ENCODE measurements around the gene ARL14EP.

ARL14EP gene

DNA sequence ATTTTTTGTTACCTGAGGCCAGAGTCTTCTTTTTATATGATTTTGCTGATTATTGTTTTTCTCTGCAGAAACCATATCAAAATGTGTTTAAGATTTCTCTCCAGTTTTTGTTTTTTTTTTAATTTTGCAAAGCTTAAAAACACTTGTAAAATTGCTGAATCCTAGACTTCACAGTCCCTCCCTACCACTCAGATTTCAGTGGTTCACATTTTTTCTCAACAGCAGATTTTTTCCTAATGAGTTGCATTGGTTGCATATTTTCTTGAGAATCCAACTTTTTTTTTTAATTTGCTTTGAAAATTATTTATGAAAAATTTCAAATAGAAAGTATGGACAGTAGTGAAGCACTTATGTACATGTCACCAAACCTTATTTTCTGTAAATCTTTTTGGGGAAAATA is 5.8 kb downstream of the ARL14EP start:
- DNase-seq: no peak

DNA sequence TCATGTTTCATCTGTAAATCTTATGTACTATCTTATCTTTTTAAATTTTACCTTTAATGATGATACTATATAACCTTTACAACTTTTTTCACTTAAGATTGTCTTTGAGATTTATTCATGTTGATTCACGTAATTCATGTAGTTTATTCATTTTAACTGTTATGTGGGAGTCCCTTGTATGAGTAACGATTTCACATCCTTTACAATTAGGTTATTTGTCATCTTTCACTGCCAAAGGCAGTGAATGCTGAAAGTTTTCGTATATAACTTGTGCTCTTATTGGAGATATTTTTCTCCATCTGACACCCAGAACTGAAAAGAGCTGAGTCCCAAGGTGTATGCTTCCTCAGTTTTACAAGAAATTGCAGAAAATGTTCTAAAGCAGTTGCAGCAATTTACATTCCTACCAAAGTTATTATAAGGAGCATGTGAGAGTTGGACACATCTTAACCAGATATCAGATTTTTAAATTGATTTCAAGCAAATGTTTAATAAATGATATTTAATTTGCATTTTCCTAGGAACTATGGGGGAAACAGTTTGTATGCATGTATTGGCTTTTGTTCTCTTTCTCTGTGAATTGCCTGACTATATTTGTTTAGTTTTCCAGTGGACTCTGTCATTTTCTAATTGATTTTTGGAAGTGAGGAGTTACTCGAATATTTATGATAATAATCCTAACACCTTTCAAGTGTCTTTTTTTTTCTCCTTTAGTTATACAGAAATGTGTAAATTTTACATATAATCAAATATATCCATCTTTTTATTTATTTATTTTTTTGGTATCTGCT is 6.4 kb downstream of the ARL14EP start:
- no peak for DNase-seq

DNA sequence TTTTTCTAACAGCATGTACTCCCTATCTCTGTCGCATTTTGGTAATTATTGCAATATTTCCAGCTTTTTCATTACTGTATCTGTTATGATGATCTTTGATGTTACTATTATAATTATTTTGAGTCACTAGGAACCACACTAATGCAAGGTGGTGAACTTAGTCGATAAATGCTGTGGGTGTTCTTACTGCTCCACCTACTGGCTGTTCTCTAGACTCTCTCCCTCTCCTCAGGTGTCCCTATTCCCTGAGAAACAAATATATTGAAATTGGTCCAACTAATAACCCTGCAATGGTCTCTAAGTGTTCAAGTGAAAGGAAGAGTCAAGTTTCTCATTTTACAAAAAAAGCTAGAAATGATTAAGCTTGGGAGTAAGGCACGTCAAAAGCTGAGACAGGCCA is 10.5 kb downstream of the ARL14EP start:
- no peak for DNase-seq

DNA sequence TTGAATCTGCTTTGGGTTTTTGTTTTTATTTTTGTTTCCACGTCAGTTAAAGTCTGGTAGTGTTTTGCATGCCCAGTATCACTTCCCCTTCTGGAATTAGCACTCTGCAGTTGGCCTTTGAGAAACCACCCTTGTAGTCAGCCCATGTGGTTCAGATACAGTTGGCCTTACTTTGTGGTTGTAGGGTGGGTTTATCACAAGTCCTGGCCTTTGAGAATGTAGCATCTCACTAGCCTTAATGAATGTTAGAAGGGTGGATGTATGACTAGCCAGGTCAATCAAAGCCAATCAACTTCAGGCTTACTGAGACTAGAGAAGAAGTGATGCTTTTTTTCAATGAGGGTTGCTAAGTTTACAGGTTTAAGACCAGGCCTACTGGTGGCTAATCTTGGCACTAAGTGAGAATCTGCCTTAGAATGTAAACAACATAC is 19.8 kb downstream of the ARL14EP start:
- no peak for DNase-seq

DNA sequence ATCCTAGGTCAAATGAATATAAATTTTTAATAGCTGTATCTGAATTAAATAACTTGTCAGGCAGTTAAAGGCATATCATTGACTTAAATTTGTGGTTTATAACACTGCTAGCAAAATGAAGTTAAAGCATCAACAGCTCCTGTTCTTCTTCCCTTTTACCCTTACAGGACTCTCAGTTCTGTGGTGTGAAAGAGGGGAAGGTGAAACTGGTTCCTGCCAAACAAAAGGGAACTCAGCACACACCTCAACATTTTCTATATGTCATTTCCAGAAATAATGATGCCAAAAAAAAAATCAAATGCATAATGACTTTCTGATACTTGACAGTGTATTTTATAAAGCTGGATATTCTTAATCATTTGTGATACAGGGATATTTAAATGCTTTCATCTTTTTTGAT is 21.2 kb downstream of the ARL14EP start:
- DNase-seq: no peak

DNA sequence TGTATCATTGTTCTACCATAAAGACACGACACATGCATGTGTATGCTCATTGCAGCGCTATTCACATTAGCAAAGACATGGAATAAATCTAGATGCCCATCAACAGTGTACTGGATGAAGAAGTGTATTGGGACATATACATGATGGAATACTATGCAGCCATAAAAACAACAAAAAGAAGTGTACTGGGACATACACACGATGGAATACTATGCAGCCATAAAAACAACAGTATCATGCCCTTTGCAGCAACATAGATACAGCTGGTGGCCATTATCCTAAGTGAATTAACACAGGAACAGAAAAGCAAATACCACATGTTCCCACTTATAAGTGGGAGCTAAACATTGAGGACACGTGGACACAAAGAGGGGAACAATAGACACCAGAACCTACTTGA is 22.7 kb downstream of the ARL14EP start:
- DNase-seq: no peak

DNA sequence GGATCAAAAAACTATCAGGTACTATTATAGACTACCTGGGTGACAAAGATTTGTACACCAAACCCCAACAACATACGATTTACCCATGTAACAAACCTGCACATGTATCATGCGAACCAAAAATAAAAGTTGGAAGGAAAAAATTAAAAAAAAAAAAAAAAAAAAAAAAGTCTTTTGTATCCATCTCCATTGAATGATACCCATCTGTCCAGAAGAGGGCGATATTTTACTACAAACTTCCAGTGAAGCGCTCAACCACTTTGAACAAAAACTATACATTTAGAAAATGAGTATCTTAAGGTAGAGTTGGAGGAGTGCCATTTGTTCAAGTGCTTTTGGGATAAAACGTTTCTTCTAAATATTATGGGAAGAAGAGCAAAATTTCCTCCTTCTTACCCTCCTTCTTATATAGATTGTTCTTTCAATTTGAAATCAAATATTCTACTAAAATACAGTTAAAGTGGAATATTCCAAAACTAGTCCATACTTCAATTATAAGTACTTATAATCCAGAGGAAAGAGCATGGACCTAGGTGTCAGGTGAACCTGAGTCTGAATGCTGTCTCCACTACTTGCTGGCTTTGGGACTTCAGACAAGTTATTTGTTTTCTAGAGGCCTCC is 23.3 kb downstream of the ARL14EP start:
- peak; percentile 71 for DNase-seq

DNA sequence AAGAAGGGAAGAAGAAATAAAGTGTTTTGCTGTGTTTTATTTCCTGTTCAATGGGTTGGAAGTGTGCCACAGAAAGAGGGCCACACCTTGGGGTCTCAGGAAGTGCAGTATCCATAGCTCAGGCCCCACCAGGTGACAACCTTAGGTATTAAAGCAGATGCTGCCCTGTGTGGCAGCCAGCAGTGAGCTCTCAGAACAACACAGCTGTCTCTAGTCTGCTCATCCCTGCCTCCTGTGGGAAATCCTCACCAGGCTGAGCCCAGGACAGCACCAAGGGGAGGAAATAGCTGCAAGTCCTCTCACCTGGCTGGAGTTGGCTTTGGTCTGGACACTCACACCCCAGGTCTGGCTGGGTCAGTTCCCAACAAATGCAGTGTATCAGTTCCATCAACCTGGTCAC is 25.1 kb downstream of the ARL14EP start:
- DNase-seq: no peak

DNA sequence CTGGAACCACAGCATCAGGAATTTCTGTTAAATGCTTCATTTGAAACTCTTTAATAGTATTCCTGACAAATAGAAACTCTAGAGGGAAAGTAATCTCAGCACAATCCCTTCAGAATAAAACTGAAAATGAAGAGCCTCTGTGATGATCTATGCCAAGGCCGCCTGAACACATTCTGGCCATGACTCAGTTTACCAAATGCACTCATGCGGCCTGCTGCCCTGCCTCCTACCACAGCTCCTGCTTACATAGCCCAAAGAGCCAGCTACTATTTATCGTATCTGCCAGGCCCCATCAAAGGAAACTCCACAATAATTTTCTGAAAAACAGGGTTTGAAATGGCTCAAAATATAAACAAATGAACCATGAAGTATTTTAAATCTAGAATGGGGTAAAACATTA is 27.0 kb downstream of the ARL14EP start:
- no peak for DNase-seq

DNA sequence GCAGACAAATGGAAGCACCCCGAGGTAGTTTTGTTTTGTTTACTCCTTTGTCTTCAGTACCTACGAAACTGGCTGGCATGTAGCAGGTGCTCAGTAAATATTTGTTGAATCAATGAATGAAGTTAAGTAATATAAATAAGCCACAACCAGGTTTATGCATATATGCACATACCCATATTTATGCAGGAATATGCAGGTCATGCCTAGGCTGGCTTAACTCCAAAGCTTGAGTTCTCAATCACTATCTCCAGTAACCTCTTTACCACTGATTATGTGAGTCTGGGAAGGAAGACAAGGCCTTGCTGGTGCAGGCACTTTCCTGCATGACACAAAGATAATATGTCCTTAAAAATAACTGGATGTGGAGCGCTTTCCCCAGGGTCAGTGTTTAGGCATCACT is 27.5 kb downstream of the ARL14EP start:
- DNase-seq: no peak

DNA sequence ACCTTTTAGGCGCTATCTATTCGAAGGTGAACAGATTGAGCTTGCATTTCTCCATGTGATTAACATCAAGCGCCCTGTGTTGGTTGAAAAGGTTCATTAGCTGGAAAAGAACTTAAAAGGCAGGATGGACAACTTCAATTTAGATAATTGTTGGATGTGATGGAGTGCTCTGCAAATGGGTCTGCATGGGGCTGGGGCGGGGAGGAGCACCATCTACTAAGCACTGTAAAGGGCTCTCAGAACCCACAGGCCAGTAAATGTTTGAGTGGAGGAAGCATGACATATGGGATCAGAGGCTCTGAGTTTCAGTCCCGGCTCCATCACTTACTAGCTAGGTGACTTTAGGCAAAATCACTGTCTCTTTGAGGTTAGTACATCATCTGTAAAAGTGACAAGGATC is 28.2 kb downstream of the ARL14EP start:
- DNase-seq: no peak

DNA sequence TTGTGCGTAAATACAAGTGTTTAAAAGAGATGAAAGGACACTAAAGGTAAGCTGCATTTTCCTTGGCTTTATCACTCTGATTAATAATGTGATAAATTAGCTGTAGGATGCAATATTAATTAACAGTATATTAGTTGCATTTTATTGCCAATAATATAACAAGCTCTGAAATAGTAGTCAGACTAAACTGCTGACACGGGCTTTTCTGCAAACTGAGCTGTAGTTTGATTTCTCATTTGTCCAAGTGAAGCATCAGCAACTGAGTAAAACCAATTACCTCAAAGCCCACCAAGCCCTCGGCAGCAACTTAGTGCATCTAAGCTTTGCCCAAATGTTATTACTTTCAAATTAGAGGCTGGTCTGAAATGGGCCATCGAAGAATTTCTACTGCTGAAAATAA is 33.5 kb downstream of the ARL14EP start:
- no peak for DNase-seq

DNA sequence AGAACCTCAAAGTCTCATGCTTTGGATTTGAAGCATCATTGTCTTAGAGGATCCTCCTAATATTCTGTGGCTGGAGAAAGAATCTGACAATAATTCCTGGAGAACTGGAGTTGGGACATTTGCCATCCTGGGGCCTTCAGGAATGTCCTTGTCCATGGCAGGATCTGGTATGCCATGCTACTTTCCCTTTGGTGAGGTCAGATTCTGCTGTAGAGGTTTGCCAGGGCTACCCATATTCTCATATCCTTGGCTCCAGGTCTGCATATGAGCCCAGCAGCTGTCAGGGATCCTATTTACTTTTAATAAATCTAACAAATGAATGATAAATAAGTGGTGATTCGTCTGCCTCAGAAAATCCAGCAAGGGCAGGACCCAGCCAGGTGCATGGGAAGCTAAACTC is 35.0 kb downstream of the ARL14EP start:
- no peak for DNase-seq

DNA sequence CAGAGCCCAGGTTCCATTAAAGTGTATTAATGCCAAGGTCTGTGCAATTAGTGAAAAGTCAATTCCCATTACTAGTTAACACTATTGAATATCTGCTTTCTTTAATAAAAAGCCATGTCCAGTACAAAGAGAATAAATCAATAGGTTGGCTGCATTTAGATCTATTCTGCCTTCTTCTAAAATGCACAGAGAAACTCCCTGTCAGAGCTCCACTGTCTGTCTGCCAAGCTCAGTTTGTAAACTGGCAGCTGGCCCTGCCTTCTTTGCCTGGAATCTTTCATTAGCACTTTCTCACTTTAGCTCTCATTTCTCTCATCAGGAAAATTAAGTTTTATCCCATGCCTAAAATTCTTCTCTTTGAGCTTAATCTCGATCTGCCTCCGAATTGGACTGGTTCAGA is 35.6 kb downstream of the ARL14EP start:
- DNase-seq: no peak

DNA sequence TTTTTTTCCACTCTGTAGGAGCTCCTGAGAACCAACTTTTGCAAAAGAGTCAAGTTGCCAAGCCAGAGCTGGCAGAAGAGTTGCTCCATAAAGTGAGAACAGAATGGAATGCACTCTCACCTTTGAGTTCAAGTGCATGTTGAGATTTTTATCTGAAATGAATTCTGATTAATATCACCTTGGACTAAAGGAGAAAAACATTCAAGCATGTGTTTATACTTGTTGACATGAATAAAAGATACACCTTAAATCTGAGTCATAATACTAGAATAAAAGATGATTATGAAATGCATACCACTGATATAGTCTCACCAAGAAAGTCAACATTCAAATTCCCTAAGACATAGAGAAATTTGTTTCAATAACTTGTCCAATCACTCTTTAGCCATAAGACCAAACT is 37.8 kb downstream of the ARL14EP start:
- DNase-seq: no peak

DNA sequence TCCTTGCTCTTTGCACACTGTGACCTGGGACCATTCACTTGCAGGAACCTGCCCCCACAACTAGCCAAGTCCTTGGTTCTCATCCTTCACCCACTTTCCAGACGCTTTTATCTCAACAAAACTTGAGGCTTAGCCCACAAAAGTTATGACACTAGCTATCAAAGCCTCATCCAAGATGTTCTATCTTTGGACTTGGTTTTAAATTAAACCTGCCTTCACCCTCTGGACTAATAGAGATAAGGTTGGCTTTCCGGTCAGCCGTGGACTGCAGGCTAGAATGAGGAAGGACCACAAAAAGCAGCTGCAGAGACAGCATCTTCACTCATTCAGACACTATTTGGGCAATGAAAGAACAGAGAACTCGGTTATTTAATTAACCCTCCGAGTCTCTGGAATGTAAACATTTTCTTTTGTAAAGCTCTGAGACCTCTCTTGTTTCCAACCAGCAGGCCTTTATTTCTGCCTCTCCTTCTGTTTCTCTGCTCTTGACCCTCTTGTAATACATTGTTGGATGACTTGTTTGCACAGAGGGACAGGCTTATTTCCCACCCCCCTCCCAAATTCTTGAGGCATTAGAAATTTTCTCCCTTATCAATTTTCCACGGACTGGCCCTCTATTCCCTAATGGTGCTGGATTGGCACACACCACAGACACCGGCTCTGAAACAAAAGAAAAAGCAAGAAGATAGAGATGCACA is 41.4 kb downstream of the ARL14EP start:
- no peak for DNase-seq

DNA sequence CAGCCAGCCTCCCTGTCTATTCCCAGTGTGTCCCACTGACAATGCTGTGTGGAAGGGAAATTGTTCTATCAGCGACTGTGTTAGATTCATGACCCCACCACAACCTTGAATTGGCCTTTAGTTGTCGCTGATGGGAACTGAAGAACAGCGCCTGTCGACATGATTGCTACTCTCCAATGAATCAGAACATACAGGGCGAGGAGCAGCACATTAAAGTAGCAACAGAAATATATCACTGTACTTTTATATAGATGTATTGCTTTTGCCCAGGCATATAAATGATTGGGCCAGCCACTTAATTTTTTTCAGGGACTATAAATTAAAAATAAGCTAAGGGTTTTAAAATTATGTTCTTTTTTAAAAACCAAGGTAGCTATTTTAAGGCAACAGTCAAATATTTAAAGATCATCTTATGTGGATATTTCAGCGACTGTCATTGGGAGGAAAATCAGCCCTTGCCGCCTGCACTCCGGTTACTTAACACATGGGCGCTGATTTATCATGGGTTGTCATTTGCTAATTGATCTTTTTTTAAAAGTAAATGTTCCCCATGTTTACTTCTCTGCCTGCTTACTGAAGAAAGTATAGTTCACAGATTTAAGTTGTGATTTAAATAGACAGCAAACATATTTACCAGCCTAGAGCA is 42.1 kb downstream of the ARL14EP start:
- no peak for DNase-seq

DNA sequence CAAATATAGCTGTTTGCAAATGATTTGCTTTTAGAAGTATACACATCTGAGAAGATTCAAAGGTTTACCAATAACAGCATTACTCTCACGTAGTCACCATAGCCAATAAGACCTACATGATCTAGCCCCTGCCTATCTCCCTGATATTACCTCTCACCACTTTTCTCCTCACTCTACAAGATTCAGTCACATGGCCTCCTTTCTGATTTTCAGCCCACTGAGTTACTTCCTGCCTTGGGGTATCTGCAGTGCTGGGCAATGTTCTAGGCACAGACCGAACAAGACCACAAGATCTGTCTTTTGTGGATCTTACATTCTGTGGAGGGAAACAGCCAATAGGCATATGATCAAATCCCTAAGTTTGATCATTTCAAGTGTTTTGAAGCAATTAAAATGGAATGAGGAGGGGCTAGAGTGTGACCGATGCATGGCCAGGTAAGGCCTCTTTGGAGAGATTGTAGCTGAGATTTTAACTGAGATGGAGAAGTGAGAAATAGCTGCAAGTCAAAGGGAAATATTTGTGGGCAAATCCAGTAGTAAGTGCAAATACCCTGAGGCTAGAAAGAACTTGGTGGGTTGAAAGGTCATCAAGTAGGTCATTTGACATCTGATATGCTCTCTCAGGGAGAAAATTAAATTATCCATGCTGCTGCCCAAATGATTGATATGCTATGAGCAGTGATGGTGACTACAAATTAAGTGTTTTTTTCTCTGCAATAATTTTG is 43.1 kb downstream of the ARL14EP start:
- no peak for DNase-seq

DNA sequence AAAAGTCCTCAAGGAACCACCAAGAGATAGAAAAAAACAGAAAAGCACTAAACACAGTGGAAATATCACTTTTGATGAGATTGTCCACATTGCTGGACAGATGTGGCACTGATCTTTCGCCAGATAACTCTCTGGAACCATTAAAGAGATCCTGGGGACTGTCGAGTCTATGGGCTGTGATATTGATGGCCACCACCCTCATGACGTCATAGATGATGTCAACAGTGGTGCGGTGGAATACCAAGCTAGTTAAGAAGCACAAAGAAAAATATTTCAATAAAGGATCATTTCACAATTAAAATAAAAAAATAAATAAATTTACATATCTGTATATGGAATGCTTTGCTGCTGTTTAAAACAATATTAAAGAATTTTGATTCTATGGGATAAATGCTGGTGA is 45.5 kb downstream of the ARL14EP start:
- no peak for DNase-seq

DNA sequence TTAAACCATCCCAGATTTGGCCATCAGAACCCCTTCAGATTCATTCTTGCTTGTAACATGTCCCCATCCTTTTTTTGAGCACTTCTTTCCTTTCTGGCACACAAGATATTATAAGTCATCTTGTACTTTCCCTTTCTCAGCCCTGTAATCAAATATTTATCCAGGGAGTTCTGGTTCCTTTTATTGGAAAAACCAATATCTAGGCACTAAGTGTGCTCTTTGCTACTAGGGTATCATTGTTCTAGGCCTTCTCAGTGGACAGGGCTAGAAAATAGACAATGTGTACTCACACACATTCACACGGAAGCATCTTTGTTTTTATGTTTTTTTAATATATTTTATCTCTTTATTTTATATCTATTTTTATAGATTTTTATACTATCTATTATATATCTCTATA is 47.3 kb downstream of the ARL14EP start:
- no peak for DNase-seq

DNA sequence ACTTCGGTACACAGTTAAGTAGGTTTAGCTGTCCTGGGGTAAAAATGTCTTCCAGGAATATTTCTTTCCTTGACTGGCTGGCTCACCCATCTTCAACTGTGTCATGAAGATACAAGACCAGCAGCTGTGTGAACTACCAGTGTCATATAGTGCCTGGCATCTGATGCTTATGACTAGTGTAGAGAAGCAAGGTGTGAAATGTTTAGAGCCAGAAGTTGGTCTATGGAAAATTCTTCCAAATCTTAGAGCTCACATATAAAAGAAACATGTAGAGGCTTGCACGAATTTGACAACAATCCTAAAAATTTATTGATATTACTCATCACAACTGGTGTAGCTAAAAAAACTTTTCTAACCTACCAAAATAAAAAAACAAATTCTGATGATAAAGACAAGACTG is 54.4 kb downstream of the ARL14EP start:
- DNase-seq: no peak

DNA sequence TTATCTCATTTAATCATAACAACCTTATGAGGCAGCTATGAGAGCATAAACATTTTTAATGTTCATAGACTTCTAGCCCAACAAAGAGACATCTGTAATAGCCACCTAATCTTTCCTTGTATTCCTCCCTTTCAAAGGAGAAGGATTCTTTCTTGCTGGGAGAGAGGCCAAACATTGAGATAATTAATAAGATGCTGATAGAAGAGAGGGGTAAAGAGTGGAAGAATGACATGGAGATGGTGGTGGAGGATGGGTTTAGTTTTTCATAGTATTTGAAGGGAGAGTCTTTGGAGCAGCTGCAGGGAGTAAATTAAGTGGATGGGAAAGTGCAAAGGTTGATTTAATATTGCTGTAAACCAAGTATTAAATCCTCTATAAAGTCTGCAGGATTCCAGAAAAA is 57.9 kb downstream of the ARL14EP start:
- DNase-seq: no peak

DNA sequence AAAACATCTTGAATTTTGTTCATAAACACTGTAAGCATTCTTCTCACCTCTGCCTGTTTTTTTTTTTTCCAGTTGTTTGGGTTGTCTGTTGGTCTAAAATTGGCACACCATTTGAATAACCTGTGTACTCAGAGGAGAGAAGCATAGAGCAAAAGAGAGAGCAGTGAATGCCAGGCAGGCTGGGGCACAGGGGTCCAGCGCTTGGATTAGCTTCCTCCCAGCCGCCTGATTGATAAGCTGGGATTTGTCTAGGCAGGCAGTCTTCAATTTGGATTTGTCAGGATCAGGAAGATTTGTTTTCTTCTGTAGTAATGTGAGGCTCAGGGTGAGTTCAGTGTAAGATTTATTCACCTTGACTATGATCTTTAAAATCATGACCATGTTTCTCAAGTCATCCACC is 59.0 kb downstream of the ARL14EP start:
- DNase-seq: no peak
